Dedifferentiated amniotic fluid mesenchymal stem cell (primary cell): Measurements from ENCODE around the gene CDK10.
"Not testable (repeated sequence)": the region's sequence is repeated elsewhere in the genome, so short reads cannot be mapped to it uniquely, and the experiment has no call there.

ENCODE experiments used
- DNase-seq: peaks from one replicate; pipeline ENCODE4 v3.0.0-alpha.2; 2016; ENCODE audit errors: extremely low spot score

CDK10 gene

DNA sequence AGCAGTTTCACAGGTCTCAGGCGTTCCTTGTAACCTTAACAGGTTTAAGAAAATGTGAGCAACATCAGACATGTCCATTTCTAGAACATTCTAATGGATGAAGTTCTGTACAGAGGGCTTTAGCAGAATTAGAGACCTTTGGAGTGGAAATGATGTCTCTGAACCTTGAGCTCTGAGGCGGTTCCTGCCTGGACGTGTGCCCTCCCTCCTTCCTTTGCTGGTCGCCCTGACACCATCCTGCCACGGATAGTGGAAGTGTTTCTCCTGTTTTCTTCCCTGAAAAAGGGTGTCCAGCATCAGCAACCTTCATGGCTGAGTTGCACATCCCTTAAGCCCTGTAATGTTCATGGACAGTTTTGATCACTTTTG, 17.7 kb upstream of the CDK10 start:
- DNase-seq = no peak

DNA sequence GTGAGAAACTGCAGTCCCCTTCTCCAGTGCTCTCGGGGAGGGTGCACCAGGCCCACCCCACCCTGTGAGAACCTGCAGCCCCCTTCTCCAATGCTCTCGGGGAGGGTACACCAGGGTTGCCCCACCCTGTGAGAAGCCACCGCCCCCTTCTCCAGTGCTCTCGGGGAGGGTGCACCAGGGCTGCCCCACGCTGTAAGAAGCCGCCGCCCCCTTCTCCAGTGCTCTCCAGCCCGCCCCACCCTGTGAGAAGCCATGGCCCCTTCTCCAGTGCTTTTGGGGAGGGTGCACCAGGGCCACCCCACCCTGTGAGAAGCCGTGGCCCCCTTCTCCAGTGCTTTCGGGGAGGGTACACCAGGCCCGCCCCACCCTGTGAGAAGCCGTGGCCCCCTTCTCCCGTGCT, 16.7 kb upstream of the CDK10 start:
- DNase-seq = no peak

DNA sequence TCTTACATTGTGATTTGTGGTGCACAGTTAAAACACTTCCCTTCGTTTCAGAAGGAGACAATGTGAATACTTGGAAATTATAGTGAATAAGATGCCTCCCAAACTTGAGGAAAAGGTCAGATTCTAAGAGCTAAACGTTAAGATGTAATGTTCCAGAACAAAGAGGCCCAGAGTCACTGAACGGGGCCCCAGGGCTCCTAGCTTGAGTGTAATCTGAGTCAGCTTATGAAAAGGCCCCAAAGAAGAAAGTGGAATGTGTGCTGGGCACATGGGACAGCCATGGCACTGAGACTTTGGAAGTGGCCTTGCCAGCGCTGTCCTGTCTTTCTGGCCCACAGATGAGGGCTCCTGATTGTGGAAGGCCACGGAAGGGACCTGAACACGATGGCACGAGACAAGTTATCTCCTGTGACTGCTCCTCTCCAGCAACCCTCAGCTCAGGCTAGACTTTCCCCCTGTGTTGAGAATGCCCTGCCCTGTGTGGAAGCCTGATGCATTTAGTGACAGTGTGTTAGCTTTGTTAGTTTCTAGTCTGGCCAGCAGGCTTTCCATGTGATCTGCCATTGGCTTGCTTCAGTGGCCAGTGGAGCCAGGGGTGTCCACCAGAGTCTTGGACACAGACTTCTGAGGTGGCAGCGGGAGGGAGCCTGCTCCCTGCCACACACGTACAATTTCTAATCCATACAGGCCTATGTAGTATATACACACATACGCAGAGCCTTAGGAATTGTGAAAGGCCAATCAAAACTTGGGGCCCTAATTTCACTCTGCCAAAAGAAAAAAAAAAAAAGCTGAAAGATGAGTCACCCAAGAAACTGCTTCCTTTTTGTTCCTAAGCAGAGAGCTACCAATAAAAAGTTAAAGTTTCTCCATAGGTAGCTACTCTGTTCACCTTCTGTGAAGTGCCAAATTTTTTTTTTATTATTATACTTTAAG, 15.7 kb upstream of the CDK10 start:
- no peak for DNase-seq

DNA sequence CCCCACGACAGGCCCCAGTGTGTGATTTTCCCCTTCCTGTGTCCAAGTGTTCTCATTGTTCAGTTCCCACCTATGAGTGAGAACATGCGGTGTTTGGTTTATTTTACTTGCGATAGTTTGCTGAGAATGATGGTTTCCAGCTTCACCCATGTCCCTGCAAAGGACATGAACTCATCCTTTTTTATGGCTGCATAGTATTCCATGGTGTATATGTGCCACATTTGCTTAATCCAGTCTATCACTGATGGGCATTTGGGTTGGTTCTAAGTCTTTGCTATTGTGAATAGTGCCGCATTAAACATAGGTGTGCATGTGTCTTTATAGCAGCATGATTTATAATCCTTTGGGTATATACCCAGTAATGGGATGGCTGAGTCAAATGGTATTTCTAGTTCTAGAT, 14.9 kb upstream of the CDK10 start:
- not testable (repeated sequence) for DNase-seq

DNA sequence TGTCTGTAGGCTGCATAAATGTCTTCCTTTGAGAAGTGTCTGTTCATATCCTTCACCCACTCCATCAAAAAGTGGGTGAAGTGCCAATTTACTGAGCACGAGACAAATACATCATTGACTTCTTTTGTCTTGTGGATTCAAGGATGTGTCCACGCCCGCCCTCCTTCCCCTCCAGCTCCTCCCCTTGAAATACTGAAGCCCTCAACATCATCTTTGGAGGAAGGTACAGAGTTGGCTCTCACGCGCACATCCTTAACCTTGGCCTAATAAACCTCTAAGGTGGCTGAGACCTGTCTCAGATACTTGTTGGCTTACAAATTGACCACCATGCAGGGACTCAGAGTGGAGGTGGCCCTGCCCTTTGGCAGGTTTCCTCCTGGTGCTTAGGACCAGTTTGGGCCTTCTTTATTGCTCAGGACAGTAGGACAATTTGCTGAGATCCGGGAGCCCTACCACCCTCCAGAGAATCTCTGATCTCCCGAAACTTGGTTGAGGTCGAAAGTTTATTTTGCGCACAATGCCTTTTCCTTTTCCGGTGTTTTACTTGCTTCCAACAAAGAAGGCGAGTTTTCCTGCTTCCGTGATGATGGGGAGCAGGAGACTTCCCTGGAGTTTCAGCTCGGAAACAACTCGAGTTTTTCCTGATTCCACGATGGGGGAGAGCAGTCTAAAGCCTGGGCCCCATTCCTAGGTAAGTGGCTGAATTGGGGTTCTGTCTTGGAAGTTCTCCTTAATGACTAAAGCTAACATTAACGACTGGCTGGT, 14.1 kb upstream of the CDK10 start:
- DNase-seq = no peak

DNA sequence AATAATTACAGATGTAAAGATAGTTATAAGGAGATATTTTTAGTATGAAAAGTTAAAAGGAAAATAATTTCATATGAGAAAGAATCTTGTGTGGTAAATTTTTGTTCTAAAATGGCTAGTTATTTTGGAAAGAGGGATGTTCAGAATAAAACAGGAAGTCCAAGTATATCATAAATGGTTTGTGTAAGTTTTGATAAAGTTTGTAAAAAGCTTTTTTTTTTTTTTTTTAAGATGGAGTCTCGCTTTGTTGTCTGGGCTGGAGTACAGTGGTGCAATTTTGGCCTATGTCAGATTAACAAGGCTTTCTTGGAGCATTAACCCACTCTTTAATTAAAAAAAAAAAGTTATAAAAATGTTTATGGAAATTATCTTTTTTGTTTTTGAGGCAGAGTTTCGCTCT, 8.2 kb upstream of the CDK10 start:
- no peak for DNase-seq

DNA sequence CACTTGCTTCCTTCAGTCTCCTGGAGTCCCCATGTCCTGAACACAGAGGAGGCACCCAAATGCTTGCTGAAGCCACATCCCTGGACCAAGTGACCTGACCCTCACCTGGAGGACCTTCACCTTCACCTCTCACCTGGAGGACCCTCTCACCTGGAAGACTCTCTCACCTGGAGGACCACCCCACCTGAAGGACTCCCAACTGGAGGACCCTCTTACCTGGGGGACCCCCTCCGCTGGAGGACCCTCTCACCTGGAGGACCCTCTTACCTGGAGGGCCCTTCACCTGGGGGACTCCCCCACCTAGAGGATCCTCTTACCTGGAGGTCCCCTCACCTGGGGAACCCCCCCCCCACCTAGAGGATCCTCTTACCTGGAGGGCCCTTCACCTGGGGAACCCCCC, 573 bp upstream of the CDK10 start:
- DNase-seq = no peak

DNA sequence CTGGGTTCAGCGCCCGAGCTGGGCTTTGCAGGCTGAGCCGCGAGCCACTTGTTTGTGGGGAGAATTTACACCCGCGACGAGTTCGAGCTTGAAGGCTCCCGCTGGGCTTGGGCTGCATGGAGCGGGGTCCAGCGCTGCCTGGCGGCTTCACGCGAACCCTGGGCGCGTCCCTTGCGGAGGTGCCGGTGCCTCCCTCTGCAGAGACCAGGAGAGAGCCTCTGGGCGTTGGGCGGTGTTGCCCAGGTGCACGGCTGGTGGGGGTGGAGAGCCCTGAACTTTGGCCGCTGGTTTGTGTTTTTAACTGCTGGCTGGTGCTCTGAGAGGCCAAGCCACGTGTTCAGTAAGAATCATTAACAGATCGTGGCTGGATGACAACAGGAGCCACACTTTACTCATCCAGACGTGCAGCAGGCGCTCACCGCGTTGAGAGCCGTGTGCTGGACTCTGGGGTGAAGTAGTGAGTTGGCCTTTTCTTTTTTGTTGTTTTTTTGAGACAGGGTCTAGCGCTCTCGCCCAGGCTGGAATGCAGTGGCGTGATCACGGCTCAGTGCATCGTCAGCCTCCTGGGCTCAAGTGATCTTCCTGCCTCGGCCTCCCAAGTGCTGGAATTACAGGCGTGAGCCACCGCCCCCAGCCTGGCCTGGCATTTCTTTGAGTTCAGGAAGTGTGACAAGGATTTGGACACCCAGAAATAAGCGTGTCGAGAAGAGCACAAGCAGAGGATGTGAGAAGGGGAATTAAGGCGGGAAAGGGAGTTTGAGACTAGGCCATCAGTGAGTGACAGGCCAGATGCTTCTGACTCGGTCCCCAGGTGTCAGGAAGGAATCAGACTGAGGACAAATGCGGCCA, 827 bp downstream of the CDK10 start:
- no peak for DNase-seq

DNA sequence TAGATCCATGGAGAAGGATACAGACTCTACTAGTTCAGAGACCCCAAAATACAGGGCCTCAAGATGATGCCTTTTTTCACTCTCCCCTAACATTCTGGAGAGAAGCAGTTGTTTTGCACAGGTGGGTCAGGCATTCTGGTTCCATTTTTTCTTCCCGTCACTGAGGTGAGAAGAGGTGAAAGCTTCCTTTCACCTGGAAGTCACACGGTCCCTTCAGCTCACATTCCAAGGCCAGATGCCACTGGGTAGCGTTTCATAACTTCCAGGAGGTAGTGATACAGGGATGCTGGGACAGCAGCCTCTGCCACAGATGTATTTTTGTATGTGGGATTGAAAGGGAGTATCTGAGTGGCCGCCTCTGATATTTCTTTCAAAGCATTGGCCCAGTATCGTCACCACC, 1.9 kb downstream of the CDK10 start:
- no peak for DNase-seq

DNA sequence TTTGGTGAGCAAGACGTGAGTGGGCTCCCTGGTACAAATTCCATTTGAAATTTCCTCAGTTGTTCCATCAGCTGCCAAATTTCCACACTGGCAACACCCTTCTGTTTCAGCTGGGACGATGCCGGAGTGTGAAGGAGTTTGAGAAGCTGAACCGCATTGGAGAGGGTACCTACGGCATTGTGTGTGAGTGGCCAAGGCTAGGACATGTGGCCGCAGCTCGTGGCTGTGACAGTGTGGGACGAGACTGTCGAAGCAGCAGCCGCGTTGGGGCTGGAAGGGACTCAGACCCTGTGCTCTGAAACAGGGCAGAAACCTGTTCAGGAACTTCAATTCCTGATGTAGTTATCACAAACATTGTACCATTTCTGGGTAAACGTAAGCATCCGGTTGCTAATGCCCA, 2.7 kb downstream of the CDK10 start:
- DNase-seq = no peak

DNA sequence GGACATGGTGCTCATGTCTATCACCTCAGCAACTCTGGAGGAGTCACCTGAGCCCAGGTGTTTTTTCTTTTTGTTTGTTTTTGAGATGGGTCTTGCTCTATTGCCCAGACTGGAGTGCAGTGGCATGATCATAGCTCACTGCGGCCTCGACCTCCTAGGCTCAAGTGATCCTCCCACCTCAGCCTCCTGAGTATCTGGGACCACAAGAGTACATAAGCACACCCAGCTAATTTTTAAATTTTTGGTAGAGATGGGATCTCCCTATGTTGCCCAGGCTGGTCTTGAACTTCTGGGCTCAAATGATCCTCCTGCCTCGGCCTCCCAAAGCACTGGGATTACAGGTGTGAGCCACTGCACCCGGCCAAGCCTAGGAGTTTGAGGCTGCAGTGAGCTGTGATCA, 3.1 kb downstream of the CDK10 start:
- not testable (repeated sequence) for DNase-seq

DNA sequence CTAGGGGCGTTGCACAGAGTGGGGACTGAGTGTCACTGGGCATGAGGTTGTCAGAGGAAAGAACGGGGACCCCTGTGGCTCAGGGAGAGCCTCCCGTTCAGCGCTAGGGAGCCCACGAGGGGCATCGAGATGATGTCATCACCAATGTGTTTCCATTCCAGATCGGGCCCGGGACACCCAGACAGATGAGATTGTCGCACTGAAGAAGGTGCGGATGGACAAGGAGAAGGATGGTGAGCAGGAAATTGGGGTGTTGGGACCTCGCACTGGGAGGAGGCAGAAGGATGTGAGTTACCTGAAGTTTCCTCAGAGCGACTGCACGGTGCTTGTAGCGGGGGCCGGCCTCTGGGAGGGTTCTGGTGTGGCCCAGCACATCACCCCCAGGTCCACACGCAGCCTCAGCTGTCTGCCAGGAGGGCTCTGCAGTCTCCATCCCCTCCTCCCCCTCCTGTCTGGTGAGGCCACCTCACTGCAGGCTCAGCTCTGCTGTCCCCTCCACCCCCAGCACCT, 4.0 kb downstream of the CDK10 start:
- no peak for DNase-seq

DNA sequence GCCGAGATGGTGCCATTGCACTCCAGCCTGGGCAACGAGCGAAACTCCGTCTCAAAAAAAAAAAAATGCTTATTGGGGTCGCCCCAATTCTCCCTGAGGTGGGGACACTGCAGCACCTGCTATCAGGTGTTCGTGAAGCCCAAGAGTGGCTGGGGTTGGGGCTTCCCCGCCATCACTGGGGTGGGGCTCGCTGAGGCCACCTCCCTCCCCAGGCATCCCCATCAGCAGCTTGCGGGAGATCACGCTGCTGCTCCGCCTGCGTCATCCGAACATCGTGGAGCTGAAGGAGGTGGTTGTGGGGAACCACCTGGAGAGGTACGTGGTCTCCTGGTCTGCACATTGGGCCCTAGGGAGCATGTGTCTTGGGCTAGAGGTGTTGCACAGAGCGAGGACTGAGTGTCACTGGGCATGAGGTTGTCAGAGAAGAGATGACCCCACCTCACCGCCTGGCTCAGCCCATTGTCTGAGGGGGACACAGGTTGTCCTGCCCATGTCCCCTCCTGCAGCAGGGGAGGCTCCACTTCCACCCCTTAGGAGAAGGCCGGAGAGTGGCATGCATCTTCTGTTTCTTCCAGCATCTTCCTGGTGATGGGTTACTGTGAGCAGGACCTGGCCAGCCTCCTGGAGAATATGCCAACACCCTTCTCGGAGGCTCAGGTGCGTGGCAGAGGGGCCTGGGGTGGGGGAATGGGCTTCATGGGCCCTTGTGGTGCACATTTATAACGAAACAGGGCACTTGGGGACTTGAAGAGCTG, 4.9 kb downstream of the CDK10 start:
- DNase-seq = no peak

DNA sequence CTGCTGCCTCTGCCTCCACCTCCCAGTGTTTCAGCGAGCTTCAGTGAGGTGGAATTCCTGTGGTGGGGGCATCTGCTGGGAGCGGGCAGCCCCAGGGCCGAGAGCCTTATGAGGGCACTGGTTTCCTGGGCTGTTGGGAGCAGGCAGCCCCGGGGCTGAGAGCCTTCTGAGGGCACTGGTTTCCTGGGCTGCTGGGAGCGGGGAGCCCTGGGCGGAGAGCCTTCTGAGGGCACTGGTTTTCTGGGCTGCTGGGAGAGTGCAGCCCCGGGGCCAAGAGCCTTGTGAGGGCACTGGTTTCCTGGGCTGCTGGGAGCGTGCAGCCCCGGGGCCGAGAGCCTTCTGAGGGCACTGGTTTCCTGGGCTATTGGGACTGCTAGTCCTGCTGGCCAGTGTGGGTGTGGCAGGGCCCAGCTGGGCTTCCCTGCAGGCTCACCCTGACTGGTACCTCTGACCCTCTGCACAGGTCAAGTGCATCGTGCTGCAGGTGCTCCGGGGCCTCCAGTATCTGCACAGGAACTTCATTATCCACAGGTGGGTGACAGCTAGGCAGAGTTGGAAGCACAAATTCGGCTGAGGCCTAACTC, 5.6 kb downstream of the CDK10 start:
- no peak for DNase-seq

DNA sequence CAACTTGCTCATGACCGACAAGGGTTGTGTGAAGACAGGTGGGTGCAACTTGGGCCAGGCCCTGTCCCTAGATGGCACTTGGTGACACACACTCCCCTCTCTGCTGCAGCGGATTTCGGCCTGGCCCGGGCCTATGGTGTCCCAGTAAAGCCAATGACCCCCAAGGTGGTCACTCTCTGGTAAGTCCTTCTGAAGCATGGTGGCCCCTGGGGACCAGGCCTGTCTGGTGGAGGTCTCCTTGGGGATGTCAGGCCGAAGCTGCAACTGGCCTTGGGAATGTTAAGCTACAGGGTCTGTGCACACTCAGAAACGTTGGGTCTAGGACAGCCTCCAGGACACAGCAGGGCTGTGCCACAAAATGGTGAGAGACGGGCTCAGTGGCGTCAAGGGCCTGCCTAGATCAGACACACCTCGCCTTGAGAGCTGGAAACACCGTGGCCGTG, 6.8 kb downstream of the CDK10 start:
- DNase-seq = no peak

DNA sequence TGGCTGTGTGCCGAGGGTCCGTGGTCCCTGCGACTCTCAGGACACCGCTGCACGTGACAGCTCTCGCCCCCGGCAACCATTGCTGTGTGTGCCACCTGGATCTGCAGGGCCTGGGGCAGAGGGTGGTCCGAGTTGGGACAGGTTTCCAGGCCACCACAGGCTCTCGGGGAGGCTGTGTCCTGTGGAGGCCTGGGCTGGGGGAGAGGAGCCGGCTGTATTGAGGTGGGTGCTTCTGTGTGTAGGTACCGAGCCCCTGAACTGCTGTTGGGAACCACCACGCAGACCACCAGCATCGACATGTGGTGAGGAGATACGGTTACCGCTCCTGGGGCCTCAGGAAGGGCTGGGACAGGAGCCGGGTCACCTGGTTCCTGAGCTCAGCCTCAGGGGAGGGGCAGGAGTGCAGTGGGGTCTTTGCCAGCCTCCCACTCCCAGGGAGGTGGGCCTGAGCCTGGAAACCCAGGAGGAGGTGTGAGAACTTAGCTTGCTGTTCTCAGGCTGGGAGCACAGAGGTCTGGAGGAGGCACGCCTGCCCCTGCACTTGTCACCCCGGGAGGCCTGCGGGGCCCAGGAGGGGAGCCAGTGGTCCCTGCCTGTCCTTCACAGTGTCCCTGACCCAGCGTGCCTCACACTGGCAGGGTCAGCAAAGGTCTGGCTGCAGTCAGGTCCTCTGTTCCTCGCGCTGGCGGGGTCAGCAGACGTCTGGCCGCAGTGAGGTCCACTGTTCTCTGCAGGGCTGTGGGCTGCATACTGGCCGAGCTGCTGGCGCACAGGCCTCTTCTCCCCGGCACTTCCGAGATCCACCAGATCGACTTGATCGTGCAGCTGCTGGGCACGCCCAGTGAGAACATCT, 7.7 kb downstream of the CDK10 start:
- DNase-seq = no peak

DNA sequence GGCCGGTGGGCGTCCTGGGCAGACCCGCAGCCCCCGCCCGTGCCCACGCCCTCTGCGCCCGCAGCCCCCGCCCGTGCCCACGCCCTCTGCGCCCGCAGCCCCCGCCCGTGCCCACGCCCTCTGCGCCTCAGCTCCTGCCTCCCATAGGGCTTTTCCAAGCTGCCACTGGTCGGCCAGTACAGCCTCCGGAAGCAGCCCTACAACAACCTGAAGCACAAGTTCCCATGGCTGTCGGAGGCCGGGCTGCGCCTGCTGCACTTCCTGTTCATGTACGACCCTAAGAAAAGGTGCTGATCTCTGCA, 8.2 kb downstream of the CDK10 start:
- DNase-seq = not testable (repeated sequence)

DNA sequence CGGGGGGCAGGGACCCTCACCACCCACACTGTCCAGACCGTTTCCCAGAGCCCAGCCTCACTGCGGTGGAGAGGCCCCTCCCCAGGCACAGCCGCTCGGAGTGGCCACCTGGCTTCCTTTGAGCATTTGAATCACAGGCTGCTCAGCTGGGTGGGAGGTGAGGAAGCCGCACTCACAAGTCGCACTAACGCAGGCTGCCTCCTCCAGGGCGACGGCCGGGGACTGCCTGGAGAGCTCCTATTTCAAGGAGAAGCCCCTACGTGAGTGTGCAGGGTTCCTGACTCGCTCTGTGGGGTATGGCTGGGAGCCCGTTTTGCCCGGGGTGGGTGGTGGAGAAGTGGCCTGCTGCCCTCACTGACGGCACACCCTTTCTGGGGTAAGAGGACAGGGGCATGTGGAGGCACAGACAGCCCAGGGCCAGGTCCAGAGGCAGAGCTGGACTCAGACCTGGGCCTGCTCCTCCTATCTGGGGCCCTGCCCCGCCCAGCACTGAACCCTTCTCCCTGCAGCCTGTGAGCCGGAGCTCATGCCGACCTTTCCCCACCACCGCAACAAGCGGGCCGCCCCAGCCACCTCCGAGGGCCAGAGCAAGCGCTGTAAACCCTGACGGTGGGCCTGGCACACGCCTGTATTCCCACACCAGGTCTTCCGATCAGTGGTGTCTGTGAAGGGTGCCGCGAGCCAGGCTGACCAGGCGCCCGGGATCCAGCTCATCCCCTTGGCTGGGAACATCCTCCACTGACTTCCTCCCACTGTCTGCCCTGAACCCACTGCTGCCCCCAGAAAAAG, 8.8 kb downstream of the CDK10 start:
- no peak for DNase-seq
